GM23338 (cell line): ENCODE data around the gene UBE2R2. TPM values are rescaled to one million over a fixed set of nuclear protein-coding genes. Genes with fewer than 3 reads are reported as not detected.

Source experiments
- ATAC-seq: fragments of 200-7000 bp; cut with Tn5 transposase; 3 replicates; pipeline ENCODE4 v1.9.1; 2020
- DNase-seq: peaks from one replicate; pipeline ENCODE4 v3.0.0-alpha.2; 2015; ENCODE audit warnings: low spot score
- H2AFZ ChIP-seq: fragments of 200-600 bp; sonication (generic); 2 replicates; pipeline ENCODE4 v1.8.0; 2016; ENCODE audit warnings: antibody characterized with exemption, mild to moderate bottlenecking, moderate library complexity
- H3F3A ChIP-seq: fragments of 200-600 bp; sonication (generic); replicated peaks from 2 replicates; pipeline ENCODE4 v1.8.0; 2017; ENCODE audit warnings: antibody characterized with exemption, mixed run types, low read depth
- H3K27ac ChIP-seq: fragments of 200-600 bp; sonication (generic); 2 replicates; pipeline ENCODE4 v1.6.1; 2016; ENCODE audit warnings: low read depth
- H3K27me3 ChIP-seq: fragments of 200-600 bp; sonication (generic); 2 replicates; pipeline ENCODE4 v1.8.0; 2016; ENCODE audit warnings: mild to moderate bottlenecking, mixed run types, moderate library complexity; ENCODE audit not compliant: insufficient read depth
- H3K36me3 ChIP-seq: fragments of 200-600 bp; sonication (generic); 2 replicates; pipeline ENCODE4 v1.8.0; 2016; ENCODE audit warnings: mild to moderate bottlenecking; ENCODE audit not compliant: insufficient read depth
- H3K4me1 ChIP-seq: fragments of 200-600 bp; sonication (generic); 2 replicates; pipeline ENCODE4 v1.8.0; 2016; ENCODE audit warnings: mild to moderate bottlenecking, moderate library complexity; ENCODE audit not compliant: insufficient read depth
- H3K4me2 ChIP-seq: fragments of 200-600 bp; sonication (generic); 2 replicates; pipeline ENCODE4 v1.7.1; 2017; ENCODE audit warnings: mixed run types
- H3K4me3 ChIP-seq: fragments of 200-600 bp; sonication (generic); 2 replicates; pipeline ENCODE4 v1.6.1; 2016; ENCODE audit warnings: mixed run types
- H3K79me2 ChIP-seq: fragments of 200-600 bp; sonication (generic); replicated peaks from 2 replicates; pipeline ENCODE4 v1.8.0; 2017; ENCODE audit warnings: mild to moderate bottlenecking; ENCODE audit not compliant: insufficient read depth
- H3K9me2 ChIP-seq: fragments of 200-600 bp; sonication (generic); 2 replicates; pipeline ENCODE4 v1.8.0; 2017; ENCODE audit not compliant: insufficient read depth
- H4K20me1 ChIP-seq: fragments of 200-600 bp; sonication (generic); replicated peaks from 2 replicates; pipeline ENCODE4 v1.8.0; 2017; ENCODE audit warnings: mild to moderate bottlenecking; ENCODE audit not compliant: insufficient read depth
- H3K27ac Mint-ChIP-seq: 2 replicates; pipeline ENCODE4 v1.8.0; 2020; ENCODE audit warnings: inconsistent platforms, mild to moderate bottlenecking, moderate library complexity, mixed read lengths
- H3K27me3 Mint-ChIP-seq: 3 replicates; pipeline ENCODE4 v1.8.0; 2022; ENCODE audit warnings: low read depth, mild to moderate bottlenecking, moderate library complexity, mixed read lengths, inconsistent platforms; ENCODE audit not compliant: insufficient read depth, poor library complexity
- H3K36me3 Mint-ChIP-seq: 3 replicates; pipeline ENCODE4 v1.8.0; 2021; ENCODE audit warnings: low read depth, mild to moderate bottlenecking, inconsistent platforms, moderate library complexity, mixed read lengths
- H3K4me1 Mint-ChIP-seq: 3 replicates; pipeline ENCODE4 v1.8.0; 2020; ENCODE audit warnings: mild to moderate bottlenecking, inconsistent platforms, mixed read lengths
- H3K4me3 Mint-ChIP-seq: 3 replicates; pipeline ENCODE4 v1.8.0; 2021; ENCODE audit warnings: moderate library complexity, mild to moderate bottlenecking, inconsistent platforms, mixed read lengths
- H3K9me3 Mint-ChIP-seq: 3 replicates; pipeline ENCODE4 v1.8.0; 2020; ENCODE audit warnings: moderate library complexity, mild to moderate bottlenecking, inconsistent platforms, mixed read lengths
- EZH2 ChIP-seq: fragments of 200-600 bp; sonication (generic); IDR thresholded peaks from one replicate; pipeline ENCODE4 v1.8.0; 2017; ENCODE audit warnings: antibody characterized with exemption, mild to moderate bottlenecking, low read depth; ENCODE audit not compliant: unreplicated experiment
- EZH2phosphoT487 ChIP-seq: fragments of 200-600 bp; sonication (generic); IDR thresholded peaks from one replicate; pipeline ENCODE4 v1.8.1; 2018; ENCODE audit warnings: antibody characterized with exemption; ENCODE audit not compliant: unreplicated experiment
- JUNB ChIP-seq: IDR thresholded peaks from one replicate; pipeline ENCODE4 v1.6.1; 2016; ENCODE audit warnings: antibody characterized with exemption; ENCODE audit not compliant: unreplicated experiment
- NANOG ChIP-seq: IDR thresholded peaks from 2 replicates; pipeline ENCODE4 v1.6.1; 2016; ENCODE audit warnings: antibody characterized with exemption, borderline replicate concordance
- POLR2AphosphoS5 ChIP-seq: IDR thresholded peaks from 2 replicates; pipeline ENCODE4 v1.6.1; 2016; ENCODE audit warnings: antibody characterized with exemption, low read depth
- STAT1 ChIP-seq: IDR thresholded peaks from one replicate; pipeline ENCODE4 v1.6.1; 2016; ENCODE audit warnings: antibody characterized with exemption; ENCODE audit not compliant: unreplicated experiment
- ZNF331 ChIP-seq: fragments of 250-450 bp; sonication (Bioruptor Pico); IDR thresholded peaks from 2 replicates; pipeline ENCODE4 v1.5.0; 2020; ENCODE audit warnings: low read depth, mild to moderate bottlenecking, moderate library complexity
- polyA plus RNA-seq: library from polyadenylated mRNA; unstranded; fragments of >200 nt; fragmentation: Nextera tagmentation; extraction: Ambion mirVana; gene quantifications from 2 replicates; pipeline ENCODE4 v1.2.1, GENCODE V29; 2016
- total RNA-seq: library from RNA; depleted of rRNA; stranded (reverse); fragments of >200 nt; shearing (Covaris generic); gene quantifications from 2 replicates; pipeline ENCODE4 v1.2.3, GENCODE V29; 2014
- TF ChIP-seq, protein P1 (sequence below): IDR thresholded peaks from 2 replicates; pipeline ENCODE4 v1.6.1; 2016; ENCODE audit warnings: antibody characterized with exemption
- TF ChIP-seq, protein P2 (sequence below), 2 experiments: fragments of 200-600 bp in 1 of 2; sonication (generic) in 1 of 2; conservative IDR thresholded peaks; 2 replicates each; pipeline versions ENCODE4 v1.5.1 to v1.6.1; 2016 to 2017; ENCODE audit warnings: antibody characterized with exemption in 2 of 2, low read depth in 2 of 2, mild to moderate bottlenecking in 2 of 2, moderate library complexity in 1 of 2
- TF ChIP-seq, protein P3 (sequence below): IDR thresholded peaks from one replicate; pipeline ENCODE4 v1.6.1; 2018; ENCODE audit warnings: antibody characterized with exemption; ENCODE audit not compliant: unreplicated experiment
- TF ChIP-seq, protein P4 (sequence below): fragments of 250-450 bp; sonication (Bioruptor Pico); IDR thresholded peaks from 2 replicates; pipeline ENCODE4 v1.5.0; 2020; ENCODE audit warnings: mild to moderate bottlenecking, moderate library complexity

The UBE2R2 gene
- total and polyA plus RNA-seq, 2 experiments from 2014 or later = 23.4 to 32.5 TPM

DNA sequence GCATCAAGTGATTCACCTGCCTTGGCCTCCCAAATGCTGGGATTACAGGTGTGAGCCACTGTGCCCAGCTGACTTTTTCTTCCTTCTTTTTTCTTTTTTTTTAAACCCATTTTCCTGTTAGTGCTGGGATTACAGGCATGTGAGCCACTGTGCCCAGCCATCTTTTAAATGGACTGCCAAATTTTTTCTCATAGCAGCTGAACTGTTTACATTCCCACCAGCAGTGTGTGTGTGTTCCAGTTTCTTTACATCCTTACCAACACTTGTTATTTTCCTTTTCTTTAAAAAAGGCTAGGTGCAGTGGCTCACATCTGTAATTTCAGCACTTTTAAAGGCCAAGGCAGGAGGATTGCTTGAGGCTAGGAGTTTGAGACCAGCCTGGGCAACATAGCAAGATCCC is 76.9 kb downstream of the UBE2R2 start:
- no peak overlapping the region for H3K4me3 ChIP-seq
- TF ChIP-seq, protein P1, sequence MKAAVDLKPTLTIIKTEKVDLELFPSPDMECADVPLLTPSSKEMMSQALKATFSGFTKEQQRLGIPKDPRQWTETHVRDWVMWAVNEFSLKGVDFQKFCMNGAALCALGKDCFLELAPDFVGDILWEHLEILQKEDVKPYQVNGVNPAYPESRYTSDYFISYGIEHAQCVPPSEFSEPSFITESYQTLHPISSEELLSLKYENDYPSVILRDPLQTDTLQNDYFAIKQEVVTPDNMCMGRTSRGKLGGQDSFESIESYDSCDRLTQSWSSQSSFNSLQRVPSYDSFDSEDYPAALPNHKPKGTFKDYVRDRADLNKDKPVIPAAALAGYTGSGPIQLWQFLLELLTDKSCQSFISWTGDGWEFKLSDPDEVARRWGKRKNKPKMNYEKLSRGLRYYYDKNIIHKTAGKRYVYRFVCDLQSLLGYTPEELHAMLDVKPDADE = no peak
- no peak for TF ChIP-seq NANOG
- no peak for TF ChIP-seq POLR2AphosphoS5
- TF ChIP-seq, protein P2, sequence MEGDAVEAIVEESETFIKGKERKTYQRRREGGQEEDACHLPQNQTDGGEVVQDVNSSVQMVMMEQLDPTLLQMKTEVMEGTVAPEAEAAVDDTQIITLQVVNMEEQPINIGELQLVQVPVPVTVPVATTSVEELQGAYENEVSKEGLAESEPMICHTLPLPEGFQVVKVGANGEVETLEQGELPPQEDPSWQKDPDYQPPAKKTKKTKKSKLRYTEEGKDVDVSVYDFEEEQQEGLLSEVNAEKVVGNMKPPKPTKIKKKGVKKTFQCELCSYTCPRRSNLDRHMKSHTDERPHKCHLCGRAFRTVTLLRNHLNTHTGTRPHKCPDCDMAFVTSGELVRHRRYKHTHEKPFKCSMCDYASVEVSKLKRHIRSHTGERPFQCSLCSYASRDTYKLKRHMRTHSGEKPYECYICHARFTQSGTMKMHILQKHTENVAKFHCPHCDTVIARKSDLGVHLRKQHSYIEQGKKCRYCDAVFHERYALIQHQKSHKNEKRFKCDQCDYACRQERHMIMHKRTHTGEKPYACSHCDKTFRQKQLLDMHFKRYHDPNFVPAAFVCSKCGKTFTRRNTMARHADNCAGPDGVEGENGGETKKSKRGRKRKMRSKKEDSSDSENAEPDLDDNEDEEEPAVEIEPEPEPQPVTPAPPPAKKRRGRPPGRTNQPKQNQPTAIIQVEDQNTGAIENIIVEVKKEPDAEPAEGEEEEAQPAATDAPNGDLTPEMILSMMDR (conservative IDR thresholded peaks at IDR 0.05; ENCODE audit: low read depth in 2 of 2) = no peak
- TF ChIP-seq, protein P3, sequence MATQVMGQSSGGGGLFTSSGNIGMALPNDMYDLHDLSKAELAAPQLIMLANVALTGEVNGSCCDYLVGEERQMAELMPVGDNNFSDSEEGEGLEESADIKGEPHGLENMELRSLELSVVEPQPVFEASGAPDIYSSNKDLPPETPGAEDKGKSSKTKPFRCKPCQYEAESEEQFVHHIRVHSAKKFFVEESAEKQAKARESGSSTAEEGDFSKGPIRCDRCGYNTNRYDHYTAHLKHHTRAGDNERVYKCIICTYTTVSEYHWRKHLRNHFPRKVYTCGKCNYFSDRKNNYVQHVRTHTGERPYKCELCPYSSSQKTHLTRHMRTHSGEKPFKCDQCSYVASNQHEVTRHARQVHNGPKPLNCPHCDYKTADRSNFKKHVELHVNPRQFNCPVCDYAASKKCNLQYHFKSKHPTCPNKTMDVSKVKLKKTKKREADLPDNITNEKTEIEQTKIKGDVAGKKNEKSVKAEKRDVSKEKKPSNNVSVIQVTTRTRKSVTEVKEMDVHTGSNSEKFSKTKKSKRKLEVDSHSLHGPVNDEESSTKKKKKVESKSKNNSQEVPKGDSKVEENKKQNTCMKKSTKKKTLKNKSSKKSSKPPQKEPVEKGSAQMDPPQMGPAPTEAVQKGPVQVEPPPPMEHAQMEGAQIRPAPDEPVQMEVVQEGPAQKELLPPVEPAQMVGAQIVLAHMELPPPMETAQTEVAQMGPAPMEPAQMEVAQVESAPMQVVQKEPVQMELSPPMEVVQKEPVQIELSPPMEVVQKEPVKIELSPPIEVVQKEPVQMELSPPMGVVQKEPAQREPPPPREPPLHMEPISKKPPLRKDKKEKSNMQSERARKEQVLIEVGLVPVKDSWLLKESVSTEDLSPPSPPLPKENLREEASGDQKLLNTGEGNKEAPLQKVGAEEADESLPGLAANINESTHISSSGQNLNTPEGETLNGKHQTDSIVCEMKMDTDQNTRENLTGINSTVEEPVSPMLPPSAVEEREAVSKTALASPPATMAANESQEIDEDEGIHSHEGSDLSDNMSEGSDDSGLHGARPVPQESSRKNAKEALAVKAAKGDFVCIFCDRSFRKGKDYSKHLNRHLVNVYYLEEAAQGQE = no peak
- no peak for TF ChIP-seq ZNF331 (CRISPR knock-in tag)
- TF ChIP-seq, protein P4, sequence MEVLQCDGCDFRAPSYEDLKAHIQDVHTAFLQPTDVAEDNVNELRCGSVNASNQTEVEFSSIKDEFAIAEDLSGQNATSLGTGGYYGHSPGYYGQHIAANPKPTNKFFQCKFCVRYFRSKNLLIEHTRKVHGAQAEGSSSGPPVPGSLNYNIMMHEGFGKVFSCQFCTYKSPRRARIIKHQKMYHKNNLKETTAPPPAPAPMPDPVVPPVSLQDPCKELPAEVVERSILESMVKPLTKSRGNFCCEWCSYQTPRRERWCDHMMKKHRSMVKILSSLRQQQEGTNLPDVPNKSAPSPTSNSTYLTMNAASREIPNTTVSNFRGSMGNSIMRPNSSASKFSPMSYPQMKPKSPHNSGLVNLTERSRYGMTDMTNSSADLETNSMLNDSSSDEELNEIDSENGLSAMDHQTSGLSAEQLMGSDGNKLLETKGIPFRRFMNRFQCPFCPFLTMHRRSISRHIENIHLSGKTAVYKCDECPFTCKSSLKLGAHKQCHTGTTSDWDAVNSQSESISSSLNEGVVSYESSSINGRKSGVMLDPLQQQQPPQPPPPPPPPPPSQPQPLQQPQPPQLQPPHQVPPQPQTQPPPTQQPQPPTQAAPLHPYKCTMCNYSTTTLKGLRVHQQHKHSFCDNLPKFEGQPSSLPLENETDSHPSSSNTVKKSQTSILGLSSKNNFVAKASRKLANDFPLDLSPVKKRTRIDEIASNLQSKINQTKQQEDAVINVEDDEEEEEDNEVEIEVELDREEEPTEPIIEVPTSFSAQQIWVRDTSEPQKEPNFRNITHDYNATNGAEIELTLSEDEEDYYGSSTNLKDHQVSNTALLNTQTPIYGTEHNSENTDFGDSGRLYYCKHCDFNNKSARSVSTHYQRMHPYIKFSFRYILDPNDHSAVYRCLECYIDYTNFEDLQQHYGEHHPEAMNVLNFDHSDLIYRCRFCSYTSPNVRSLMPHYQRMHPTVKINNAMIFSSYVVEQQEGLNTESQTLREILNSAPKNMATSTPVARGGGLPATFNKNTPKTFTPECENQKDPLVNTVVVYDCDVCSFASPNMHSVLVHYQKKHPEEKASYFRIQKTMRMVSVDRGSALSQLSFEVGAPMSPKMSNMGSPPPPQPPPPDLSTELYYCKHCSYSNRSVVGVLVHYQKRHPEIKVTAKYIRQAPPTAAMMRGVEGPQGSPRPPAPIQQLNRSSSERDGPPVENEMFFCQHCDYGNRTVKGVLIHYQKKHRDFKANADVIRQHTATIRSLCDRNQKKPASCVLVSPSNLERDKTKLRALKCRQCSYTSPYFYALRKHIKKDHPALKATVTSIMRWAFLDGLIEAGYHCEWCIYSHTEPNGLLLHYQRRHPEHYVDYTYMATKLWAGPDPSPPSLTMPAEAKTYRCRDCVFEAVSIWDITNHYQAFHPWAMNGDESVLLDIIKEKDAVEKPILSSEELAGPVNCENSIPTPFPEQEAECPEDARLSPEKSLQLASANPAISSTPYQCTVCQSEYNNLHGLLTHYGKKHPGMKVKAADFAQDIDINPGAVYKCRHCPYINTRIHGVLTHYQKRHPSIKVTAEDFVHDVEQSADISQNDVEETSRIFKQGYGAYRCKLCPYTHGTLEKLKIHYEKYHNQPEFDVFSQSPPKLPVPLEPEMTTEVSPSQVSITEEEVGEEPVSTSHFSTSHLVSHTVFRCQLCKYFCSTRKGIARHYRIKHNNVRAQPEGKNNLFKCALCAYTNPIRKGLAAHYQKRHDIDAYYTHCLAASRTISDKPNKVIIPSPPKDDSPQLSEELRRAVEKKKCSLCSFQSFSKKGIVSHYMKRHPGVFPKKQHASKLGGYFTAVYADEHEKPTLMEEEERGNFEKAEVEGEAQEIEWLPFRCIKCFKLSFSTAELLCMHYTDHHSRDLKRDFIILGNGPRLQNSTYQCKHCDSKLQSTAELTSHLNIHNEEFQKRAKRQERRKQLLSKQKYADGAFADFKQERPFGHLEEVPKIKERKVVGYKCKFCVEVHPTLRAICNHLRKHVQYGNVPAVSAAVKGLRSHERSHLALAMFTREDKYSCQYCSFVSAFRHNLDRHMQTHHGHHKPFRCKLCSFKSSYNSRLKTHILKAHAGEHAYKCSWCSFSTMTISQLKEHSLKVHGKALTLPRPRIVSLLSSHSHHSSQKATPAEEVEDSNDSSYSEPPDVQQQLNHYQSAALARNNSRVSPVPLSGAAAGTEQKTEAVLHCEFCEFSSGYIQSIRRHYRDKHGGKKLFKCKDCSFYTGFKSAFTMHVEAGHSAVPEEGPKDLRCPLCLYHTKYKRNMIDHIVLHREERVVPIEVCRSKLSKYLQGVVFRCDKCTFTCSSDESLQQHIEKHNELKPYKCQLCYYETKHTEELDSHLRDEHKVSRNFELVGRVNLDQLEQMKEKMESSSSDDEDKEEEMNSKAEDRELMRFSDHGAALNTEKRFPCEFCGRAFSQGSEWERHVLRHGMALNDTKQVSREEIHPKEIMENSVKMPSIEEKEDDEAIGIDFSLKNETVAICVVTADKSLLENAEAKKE (CRISPR knock-in tag) = no peak
- no peak for TF ChIP-seq JUNB
- no peak for TF ChIP-seq EZH2
- TF ChIP-seq STAT1 = no peak
- TF ChIP-seq EZH2phosphoT487 = no peak
- Mint-ChIP-seq H3K4me3 (no peak overlapping the region), H3K27me3 (peaks cover 2% of the 10 kb centered on the region), H3K9me3 (no peaks in the 10 kb centered on the region), H3K27ac (no peak overlapping the region), H3K4me1 (no peaks in the 10 kb centered on the region), H3K36me3 (peaks cover 8% of the 10 kb centered on the region)
- H3K36me3 ChIP-seq = no peaks in the 10 kb centered on the region
- peaks cover 24% of the 10 kb centered on the region for H4K20me1 ChIP-seq
- H3K4me1 ChIP-seq = no peaks in the 10 kb centered on the region
- H3K79me2 ChIP-seq = peaks cover 80% of the 10 kb centered on the region
- H3F3A ChIP-seq = no peaks in the 10 kb centered on the region
- DNase-seq (no peak), ATAC-seq (no peak)
- no peak overlapping the region for H3K4me2 ChIP-seq
- no peak overlapping the region for H3K27ac ChIP-seq
- H3K9me2 ChIP-seq = no peaks in the 10 kb centered on the region
- H2AFZ ChIP-seq = no peak overlapping the region
- H3K27me3 ChIP-seq = no peaks in the 10 kb centered on the region
